Skeletal muscle satellite cell (primary cell): Measurements from ENCODE around the gene SIAH1.
"Not testable (repeated sequence)": the region's sequence is repeated elsewhere in the genome, so short reads cannot be mapped to it uniquely, and the experiment has no call there.

ENCODE experiments used
- H3K27me3 ChIP-seq: 2 replicates; pipeline ENCODE4 v1.7.0; 2013; ENCODE audit warnings: low read length; ENCODE audit not compliant: control insufficient read depth, insufficient read depth
- H3K36me3 ChIP-seq: 2 replicates; pipeline ENCODE4 v1.7.0; 2013; ENCODE audit warnings: mild to moderate bottlenecking, control low read depth, low read length; ENCODE audit not compliant: insufficient read depth
- H3K4me1 ChIP-seq: 2 replicates; pipeline ENCODE4 v1.7.0; 2013; ENCODE audit warnings: low read length; ENCODE audit not compliant: control insufficient read depth, insufficient read depth
- H3K4me2 ChIP-seq: 2 replicates; pipeline ENCODE4 v1.7.0; 2013; ENCODE audit warnings: mild to moderate bottlenecking, low read length
- H3K4me3 ChIP-seq: 2 replicates; pipeline ENCODE4 v1.7.0; 2013; ENCODE audit warnings: low read length
- H3K9ac ChIP-seq: 2 replicates; pipeline ENCODE4 v1.7.0; 2013; ENCODE audit warnings: mild to moderate bottlenecking, low read depth, low read length, moderate library complexity
- H3K9me3 ChIP-seq: replicated peaks from 2 replicates; pipeline ENCODE4 v1.7.0; 2013; ENCODE audit warnings: mild to moderate bottlenecking, control low read depth, low read length

Gene SIAH1

DNA sequence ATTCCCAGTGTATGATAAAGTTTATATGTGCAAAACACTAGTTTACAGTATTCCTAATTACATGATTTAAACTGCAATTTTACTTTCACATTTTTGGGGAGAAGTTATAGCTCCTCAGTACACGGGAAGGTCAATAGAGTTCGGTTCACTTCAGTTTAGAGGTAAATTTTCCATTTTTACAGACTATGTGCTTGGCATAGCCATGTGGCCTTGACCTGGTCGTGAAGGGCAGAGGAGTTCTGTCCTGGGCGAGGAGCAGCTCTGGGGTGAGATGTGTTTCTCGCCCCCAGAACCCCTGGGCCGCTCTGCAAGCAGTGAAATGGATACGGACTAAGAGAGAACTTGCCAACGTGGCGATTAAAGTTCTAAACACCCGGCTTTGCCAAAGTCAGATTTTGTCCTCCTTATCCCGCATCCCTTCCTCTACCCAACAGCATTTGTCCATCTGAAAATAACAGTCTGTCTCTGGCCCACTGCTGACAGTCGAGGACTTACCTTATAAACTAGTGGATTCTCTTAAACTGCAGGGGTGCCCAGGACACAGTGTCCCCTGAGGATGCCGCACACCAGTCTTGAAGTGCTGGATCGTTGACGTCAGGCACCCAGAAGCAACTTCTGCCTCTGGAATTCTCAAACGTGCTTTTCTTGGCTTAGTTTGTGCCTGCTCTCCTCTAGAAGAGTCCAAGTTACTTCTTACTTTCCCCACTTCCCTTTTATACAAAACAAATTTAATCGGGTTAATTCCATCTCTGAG, 1.5 kb upstream of the SIAH1 start:
- Histone ChIP-seq H3K4me1 (peaks cover 18% of the 10 kb centered on the region), H3K9ac (no peak overlapping the region), H3K4me3 (no peak overlapping the region), H3K36me3 (no peaks in the 10 kb centered on the region), H3K4me2 (no peak overlapping the region), H3K9me3 (no peaks in the 10 kb centered on the region), H3K27me3 (no peaks in the 10 kb centered on the region)

DNA sequence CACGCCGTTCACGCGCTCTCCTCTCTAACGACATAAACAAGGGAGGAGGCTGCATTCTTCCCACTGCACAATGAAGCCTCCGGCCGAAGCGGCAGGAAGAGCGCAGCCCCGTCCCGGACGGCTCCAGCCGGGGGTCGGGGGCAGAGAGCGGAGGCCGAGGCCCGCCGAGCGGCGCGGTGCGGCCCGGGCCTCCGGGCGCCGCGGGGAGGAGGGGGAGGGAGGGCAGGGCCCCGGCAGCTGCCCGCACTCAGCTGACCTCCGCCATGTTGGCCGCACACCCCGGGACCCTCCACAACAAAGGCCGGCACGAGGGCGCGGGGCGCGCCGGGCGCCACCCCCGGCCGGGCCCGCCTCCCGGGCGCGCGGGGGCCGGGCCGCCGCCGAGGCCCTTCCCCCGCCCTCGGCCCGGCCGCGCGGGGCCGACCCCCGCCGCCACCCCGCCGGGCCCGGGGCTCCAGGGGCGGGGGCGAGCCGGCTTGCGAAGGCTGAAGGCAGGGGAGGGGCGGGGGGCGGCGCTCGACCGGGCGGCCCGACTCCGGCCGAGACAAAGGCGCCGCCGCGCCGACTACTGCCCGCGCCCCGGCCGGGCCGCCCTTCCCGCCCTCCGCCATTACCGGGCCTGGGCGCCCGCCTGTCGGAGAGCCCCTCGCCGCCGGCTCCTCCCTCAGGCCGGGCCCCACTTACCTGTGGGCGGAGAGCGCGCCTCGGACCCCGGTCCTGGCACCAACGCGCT, 527 bp downstream of the SIAH1 start:
- peak overlapping the region; percentile 97 for H3K9ac ChIP-seq
- no peaks in the 10 kb centered on the region for H3K36me3 ChIP-seq
- H3K4me3 ChIP-seq: peak overlapping the region; percentile 87
- peaks cover 25% of the 10 kb centered on the region for H3K4me1 ChIP-seq
- H3K9me3 ChIP-seq: no peaks in the 10 kb centered on the region
- H3K4me2 ChIP-seq: peak overlapping the region; percentile 91
- H3K27me3 ChIP-seq: no peaks in the 10 kb centered on the region

DNA sequence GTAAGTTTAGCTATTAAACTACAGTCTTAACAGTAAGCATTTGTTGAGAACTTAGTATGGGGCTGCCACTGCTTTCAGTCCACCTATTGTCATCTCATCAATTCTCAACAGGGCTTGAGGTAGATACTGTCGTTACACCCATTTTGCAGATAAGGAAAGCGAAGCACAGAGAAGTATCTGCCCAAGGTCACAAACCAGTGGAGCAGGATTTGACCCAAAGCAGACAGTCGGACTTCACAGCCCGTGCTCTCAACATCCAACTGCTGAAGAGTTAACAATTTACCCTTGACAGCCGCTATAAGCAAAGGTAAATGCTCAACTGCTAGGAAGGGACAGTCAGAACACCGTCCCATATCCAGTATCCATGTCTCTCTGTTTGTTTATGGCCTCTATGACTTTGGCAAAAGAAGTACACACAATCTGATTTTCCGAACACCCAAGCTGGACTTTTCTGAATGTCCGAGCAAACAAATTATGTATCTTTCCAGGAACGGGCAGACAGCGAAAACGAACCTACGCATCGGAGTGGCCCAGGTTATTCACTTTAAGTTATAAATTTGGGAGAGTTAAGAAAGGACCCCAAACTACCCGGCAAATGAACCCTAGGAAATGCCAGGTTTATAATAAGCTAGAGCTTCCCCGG, 1.2 kb downstream of the SIAH1 start:
- no peaks in the 10 kb centered on the region for H3K27me3 ChIP-seq
- peak overlapping the region; percentile 80 for H3K4me3 ChIP-seq
- peaks cover 25% of the 10 kb centered on the region for H3K4me1 ChIP-seq
- H3K9ac ChIP-seq: peak overlapping the region; percentile 87
- peak overlapping the region; percentile 79 for H3K4me2 ChIP-seq
- no peaks in the 10 kb centered on the region for H3K9me3 ChIP-seq
- no peaks in the 10 kb centered on the region for H3K36me3 ChIP-seq

DNA sequence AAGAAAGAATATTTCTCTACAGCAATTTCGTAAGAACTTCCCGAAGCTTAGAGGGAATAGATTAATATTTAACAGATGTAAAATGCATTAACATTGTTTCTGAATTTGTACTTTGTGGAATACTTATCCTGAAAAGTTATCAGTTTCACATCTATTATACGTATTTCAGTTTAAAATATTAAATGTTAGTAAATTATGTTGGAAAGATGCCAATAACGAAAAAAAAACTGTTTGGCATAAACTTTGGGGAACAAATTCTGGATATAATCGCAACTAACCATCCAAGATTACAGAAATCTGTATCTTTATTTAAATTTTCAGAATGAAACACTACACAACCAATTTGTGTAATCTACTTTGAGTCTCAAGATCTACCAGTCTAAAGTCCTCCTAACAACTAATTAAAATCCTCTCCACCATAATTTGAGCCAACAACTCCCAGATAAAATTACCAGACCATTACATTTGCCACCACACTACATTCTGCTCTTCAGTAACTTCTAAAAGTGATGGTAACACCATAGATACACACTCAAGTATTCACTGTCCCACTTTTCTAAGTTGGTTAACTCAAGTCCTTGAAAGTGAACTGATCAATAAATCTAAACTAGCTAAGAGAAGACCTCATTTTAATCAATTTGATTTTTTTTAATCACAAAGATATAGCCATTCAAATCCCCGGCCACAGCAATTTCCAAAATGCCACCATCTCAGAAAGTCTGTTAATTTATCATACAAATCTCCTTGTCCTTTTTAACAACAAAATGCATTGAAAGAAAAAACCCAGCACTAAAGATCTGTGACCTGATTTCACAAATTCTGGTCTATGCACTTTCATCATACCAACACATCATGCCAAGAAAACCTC, 2.0 kb downstream of the SIAH1 start:
- H3K36me3 ChIP-seq: no peaks in the 10 kb centered on the region
- peaks cover 25% of the 10 kb centered on the region for H3K4me1 ChIP-seq
- H3K4me3 ChIP-seq: peak overlapping the region; percentile 80
- no peaks in the 10 kb centered on the region for H3K27me3 ChIP-seq
- peak overlapping the region; percentile 79 for H3K4me2 ChIP-seq
- H3K9me3 ChIP-seq: no peaks in the 10 kb centered on the region
- peak overlapping the region; percentile 87 for H3K9ac ChIP-seq

DNA sequence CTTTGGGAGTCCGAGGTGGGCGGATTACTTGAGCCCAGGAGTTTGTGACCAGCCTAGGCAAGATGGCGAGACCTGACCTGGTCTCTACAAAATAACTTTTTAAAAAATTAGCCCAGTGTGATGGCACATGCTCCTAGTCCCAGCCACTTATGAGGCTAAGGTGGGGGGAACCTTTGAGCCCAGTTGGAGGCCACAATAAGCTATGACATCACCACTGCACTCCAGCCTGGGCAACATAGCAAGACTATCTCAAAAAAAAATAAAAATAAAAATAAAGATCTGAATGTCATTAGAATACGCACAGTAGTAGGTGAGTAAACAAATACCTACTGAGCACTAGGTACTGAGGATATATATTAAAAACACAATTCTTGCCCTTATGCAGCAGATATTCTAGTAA, 3.1 kb downstream of the SIAH1 start:
- no peak overlapping the region for H3K4me3 ChIP-seq
- H3K9me3 ChIP-seq: no peaks in the 10 kb centered on the region
- no peak overlapping the region for H3K9ac ChIP-seq
- H3K4me2 ChIP-seq: no peak overlapping the region
- H3K36me3 ChIP-seq: no peaks in the 10 kb centered on the region
- peaks cover 28% of the 10 kb centered on the region for H3K4me1 ChIP-seq
- no peaks in the 10 kb centered on the region for H3K27me3 ChIP-seq

DNA sequence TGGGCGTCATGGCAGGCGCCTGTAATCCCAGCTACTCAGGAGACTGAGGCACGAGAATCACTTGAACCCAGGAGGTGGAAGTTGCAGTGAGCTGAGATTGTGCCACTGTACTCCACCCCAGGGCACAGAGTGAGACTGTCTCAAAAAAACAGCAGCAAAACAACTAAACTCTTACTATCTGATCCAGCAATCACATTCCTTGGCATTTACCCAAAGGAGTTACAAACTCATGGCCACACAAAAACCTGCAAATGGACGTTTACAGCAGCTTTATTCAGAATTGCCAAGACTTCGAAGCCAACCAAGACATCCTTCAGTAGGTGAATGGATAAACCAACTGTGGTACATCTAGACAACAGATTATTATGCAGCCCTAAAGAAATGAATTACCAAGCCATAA, 4.0 kb downstream of the SIAH1 start:
- Histone ChIP-seq H3K27me3 (no peaks in the 10 kb centered on the region), H3K4me3 (no peak overlapping the region), H3K9me3 (no peaks in the 10 kb centered on the region), H3K4me2 (no peak overlapping the region), H3K9ac (no peak overlapping the region), H3K36me3 (no peaks in the 10 kb centered on the region), H3K4me1 (peaks cover 31% of the 10 kb centered on the region)

DNA sequence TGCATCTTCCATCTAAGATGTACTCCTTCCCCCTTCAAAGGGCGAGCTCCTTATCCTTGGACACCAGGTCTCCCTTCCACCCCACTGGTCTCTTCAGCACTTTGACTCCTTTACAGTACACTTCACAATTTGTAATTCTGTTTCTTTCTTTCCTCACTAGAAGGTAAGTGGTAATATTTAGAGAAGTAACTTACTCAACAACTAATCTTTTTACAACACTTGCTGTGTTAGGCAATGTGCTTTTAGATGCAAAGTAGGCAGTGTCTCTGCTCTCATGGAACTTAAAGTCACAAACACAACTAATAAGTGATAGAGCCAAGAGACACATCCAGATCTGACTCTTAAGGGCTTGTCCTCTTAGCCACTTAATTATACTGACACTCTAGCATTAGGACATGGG, 6.4 kb downstream of the SIAH1 start:
- Histone ChIP-seq H3K9ac (no peak overlapping the region), H3K9me3 (no peaks in the 10 kb centered on the region), H3K4me1 (peaks cover 41% of the 10 kb centered on the region), H3K4me3 (no peak overlapping the region), H3K27me3 (no peaks in the 10 kb centered on the region), H3K4me2 (no peak overlapping the region), H3K36me3 (no peaks in the 10 kb centered on the region)

DNA sequence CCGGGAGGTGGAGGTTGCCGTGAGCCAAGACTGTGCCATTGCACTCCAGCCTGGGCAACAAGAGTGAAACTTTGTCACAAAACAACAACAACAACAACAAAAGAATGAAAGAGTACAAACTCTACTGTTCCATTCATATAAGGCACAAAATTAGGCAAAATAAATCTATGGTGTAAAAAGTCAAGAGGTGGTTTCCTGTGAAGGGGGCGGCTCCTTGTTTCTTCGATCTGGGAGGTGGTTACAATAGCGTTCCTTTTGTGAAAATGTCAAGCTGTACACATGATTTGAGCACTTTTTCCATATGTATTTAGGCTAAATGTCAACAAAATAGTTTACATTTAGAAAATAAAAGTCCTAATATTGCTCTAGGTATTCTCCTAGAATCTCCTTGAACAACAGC, 6.9 kb downstream of the SIAH1 start:
- Histone ChIP-seq H3K4me1 (peaks cover 43% of the 10 kb centered on the region), H3K27me3 (no peaks in the 10 kb centered on the region)

DNA sequence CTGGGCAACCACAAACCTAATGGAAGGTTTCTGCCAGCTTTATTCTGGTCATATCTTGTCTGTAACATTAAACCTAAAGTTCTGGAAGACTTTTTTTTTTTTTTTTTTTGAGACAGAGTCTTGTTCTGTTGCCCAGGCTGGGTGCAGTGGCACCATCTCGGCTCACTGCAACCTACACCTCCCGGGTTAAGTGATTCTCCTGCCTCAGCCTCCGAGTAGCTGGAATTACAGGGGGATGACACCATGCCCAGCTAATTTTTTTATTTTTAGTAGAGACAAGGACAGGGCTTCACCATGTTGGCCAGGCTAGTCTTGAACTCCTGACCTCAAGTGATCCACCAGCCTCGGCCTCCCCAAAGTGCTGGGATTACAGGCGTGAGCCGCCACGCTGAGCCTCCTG, 7.9 kb downstream of the SIAH1 start:
- not testable (repeated sequence) for H3K36me3 ChIP-seq, H3K9ac ChIP-seq, H3K4me2 ChIP-seq, H3K9me3 ChIP-seq, H3K4me3 ChIP-seq, H3K27me3 ChIP-seq
- peaks cover 39% of the 10 kb centered on the region for H3K4me1 ChIP-seq

More for the DNA sequence above, 6.9 kb downstream of the SIAH1 start:
- Histone ChIP-seq H3K36me3 (no peaks in the 10 kb centered on the region), H3K9ac (no peak overlapping the region), H3K4me3 (no peak overlapping the region), H3K4me2 (no peak overlapping the region), H3K9me3 (no peaks in the 10 kb centered on the region)

DNA sequence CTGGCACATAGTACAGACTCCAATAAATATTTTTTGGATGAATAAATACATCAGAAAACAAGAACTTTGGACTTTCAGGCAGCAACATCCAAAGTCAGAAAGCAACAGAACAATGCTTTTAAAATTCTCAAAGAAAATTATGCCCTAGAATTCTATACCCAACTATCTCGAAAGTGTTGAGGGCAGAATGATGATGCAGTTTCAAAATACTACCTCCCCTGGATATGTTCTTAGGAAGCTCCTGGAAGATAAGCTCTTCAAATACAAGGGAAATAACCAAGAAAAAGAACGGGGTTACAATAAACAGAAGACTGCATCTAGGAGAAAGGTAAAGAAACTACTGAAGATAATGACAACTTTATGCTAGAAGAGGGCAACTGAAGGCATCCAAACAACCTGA, 11.0 kb downstream of the SIAH1 start:
- H3K9ac ChIP-seq: no peak overlapping the region
- peak overlapping the region; percentile 15 for H3K4me2 ChIP-seq
- H3K4me1 ChIP-seq: peaks cover 38% of the 10 kb centered on the region
- H3K9me3 ChIP-seq: no peaks in the 10 kb centered on the region
- H3K4me3 ChIP-seq: no peak overlapping the region
- no peaks in the 10 kb centered on the region for H3K36me3 ChIP-seq
- no peaks in the 10 kb centered on the region for H3K27me3 ChIP-seq
